ENCODE measurements around the gene IFITM1.

DNA sequence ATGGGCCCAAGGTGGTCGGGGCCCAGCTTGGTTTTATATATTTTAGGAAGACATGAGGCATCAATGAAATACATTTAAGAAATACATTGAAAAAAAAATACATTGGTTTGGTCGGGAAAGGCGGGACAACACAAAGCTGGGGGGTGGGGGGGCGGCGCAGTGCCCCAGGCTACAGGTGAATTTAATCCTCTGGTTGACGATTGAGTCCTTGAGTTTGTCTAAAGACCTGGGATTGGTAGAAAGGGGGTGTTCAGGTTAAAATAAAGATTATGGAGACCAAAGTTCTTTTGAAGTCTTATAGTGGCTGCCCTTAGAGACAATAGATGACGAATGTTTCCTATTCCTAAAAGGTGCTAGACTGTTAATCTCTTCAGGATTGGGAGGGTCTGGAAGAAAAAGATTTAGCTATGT, 3.1 kb downstream of the IFITM1 start:
- TF ChIP-seq, protein P1, sequence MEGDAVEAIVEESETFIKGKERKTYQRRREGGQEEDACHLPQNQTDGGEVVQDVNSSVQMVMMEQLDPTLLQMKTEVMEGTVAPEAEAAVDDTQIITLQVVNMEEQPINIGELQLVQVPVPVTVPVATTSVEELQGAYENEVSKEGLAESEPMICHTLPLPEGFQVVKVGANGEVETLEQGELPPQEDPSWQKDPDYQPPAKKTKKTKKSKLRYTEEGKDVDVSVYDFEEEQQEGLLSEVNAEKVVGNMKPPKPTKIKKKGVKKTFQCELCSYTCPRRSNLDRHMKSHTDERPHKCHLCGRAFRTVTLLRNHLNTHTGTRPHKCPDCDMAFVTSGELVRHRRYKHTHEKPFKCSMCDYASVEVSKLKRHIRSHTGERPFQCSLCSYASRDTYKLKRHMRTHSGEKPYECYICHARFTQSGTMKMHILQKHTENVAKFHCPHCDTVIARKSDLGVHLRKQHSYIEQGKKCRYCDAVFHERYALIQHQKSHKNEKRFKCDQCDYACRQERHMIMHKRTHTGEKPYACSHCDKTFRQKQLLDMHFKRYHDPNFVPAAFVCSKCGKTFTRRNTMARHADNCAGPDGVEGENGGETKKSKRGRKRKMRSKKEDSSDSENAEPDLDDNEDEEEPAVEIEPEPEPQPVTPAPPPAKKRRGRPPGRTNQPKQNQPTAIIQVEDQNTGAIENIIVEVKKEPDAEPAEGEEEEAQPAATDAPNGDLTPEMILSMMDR (IDR thresholded peaks at IDR 0.05; ENCODE audit: low read depth, low read length, missing input control), result no peak
- TF ChIP-seq SP1 (IDR thresholded peaks at IDR 0.05) (no peak), YY1 (IDR thresholded peaks at IDR 0.05) (no peak)
- TF ChIP-seq, protein P2, sequence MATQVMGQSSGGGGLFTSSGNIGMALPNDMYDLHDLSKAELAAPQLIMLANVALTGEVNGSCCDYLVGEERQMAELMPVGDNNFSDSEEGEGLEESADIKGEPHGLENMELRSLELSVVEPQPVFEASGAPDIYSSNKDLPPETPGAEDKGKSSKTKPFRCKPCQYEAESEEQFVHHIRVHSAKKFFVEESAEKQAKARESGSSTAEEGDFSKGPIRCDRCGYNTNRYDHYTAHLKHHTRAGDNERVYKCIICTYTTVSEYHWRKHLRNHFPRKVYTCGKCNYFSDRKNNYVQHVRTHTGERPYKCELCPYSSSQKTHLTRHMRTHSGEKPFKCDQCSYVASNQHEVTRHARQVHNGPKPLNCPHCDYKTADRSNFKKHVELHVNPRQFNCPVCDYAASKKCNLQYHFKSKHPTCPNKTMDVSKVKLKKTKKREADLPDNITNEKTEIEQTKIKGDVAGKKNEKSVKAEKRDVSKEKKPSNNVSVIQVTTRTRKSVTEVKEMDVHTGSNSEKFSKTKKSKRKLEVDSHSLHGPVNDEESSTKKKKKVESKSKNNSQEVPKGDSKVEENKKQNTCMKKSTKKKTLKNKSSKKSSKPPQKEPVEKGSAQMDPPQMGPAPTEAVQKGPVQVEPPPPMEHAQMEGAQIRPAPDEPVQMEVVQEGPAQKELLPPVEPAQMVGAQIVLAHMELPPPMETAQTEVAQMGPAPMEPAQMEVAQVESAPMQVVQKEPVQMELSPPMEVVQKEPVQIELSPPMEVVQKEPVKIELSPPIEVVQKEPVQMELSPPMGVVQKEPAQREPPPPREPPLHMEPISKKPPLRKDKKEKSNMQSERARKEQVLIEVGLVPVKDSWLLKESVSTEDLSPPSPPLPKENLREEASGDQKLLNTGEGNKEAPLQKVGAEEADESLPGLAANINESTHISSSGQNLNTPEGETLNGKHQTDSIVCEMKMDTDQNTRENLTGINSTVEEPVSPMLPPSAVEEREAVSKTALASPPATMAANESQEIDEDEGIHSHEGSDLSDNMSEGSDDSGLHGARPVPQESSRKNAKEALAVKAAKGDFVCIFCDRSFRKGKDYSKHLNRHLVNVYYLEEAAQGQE (IDR thresholded peaks at IDR 0.05), result no peak
